Measurements from ENCODE around the gene HM13.

The HM13 gene

GRCh38 chr20:31489152-31489551, 25.1 kb upstream of the HM13 start:
- no peak for DNase-seq (ENCODE audit: low spot score)
- H3K27ac ChIP-seq, result no peak overlapping the region
- no peak for TF ChIP-seq CTCF (IDR thresholded peaks at IDR 0.05)
- no peak overlapping the region for H3K4me3 ChIP-seq

- Histone ChIP-seq H3K4me3 (no peak overlapping the region), H3K27ac (no peak overlapping the region)
- TF ChIP-seq CTCF (IDR thresholded peaks at IDR 0.05), result no peak
Measured at GRCh38 chr20:31490752-31491151, 23.5 kb upstream of the HM13 start.

GRCh38 chr20:31494131-31494530, 20.1 kb upstream of the HM13 start:
- H3K27ac ChIP-seq, result no peak overlapping the region
- H3K4me3 ChIP-seq, result no peak overlapping the region
- no peak for TF ChIP-seq CTCF (IDR thresholded peaks at IDR 0.05)
- DNase-seq (ENCODE audit: low spot score), result no peak

More at GRCh38 chr20:31490752-31491151, 23.5 kb upstream of the HM13 start:
- no peak for DNase-seq (ENCODE audit: low spot score)

GRCh38 chr20:31496761-31497295, 17.4 kb upstream of the HM13 start:
- TF ChIP-seq CTCF (IDR thresholded peaks at IDR 0.05), result no peak
- Histone ChIP-seq H3K27ac (peak overlapping the region; percentile 80 to 90), H3K4me3 (peak overlapping the region; percentile 60)
- peak; percentile 94 for DNase-seq (ENCODE audit: low spot score)

- Histone ChIP-seq H3K4me3 (no peak overlapping the region), H3K27ac (peak overlapping the region; percentile 80 to 90)
- TF ChIP-seq CTCF (IDR thresholded peaks at IDR 0.05), result no peak
- no peak for DNase-seq (ENCODE audit: low spot score)
Measured at GRCh38 chr20:31497838-31498540, 16.3 kb upstream of the HM13 start.

- TF ChIP-seq CTCF (IDR thresholded peaks at IDR 0.05), result no peak
- no peak overlapping the region for H3K27ac ChIP-seq
- DNase-seq (ENCODE audit: low spot score), result no peak
- H3K4me3 ChIP-seq, result no peak overlapping the region
Measured at GRCh38 chr20:31500527-31500926, 13.7 kb upstream of the HM13 start.

Measured in coronary artery (tissue), 2 donors.